ENCODE results near the gene CUEDC1. TPM values are rescaled to one million over a fixed set of nuclear protein-coding genes. Genes with fewer than 3 reads are reported as not detected.

The CUEDC1 gene
- total and polyA plus RNA-seq, 2 of the 13 experiments (the other 11 are each of a cell fraction or from before 2014, with no cell fraction given) = 7.4 to 12.9 TPM

DNA sequence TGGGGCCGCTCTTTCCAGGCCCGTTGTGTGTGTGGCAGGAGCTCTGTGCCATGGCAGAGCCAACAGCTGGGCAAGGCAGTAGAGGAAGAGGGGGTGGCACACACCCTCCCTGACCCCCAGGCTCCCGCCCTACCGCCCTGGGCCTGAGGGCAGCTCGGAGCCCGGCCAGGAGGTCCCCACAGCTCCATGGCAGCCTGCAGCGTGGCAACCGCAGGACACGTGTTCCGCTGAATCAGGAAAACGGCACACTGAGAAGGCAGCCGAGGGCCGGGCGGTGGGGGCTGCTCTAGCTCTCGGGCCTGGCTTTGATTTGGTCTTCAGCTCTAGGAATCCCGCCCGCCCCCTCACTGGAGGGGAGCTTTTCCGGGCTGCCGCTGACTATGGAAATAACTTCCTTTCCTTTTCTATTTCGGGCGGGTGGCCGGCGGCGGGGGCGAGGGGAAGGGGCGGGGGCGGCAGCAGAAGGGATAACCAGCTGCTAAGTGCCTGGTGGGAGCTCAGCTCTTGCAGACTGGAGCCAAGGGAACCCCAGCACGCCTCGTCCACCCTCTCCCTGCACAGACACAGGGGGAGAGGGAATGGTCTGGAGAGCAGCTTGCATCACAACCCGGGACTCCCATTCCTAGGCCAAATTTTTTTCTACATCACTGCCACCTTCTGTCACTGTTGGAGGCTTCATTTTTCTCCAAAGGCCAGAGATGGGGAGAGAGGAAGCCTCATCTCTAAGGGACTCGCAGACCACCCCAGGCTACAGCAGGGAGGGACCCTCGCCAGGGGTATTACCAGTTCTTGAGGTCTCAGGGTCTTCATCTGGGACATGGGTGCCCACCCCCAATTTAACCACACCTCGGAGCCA lies 80.5 kb downstream of the CUEDC1 start (continued):
- TF ChIP-seq, protein P1, sequence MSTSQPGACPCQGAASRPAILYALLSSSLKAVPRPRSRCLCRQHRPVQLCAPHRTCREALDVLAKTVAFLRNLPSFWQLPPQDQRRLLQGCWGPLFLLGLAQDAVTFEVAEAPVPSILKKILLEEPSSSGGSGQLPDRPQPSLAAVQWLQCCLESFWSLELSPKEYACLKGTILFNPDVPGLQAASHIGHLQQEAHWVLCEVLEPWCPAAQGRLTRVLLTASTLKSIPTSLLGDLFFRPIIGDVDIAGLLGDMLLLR (CRISPR knock-in tag; IDR thresholded peaks at IDR 0.05) = no peak
- TF ChIP-seq, protein P2, sequence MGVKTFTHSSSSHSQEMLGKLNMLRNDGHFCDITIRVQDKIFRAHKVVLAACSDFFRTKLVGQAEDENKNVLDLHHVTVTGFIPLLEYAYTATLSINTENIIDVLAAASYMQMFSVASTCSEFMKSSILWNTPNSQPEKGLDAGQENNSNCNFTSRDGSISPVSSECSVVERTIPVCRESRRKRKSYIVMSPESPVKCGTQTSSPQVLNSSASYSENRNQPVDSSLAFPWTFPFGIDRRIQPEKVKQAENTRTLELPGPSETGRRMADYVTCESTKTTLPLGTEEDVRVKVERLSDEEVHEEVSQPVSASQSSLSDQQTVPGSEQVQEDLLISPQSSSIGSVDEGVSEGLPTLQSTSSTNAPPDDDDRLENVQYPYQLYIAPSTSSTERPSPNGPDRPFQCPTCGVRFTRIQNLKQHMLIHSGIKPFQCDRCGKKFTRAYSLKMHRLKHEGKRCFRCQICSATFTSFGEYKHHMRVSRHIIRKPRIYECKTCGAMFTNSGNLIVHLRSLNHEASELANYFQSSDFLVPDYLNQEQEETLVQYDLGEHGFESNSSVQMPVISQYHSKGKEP (CRISPR knock-in tag; IDR thresholded peaks at IDR 0.05) = no peak
- TF ChIP-seq XRCC5 (optimal IDR thresholded peaks at IDR 0.05; ENCODE audit: low read length) (no peak), KDM6A (CRISPR knock-in tag; IDR thresholded peaks at IDR 0.05; ENCODE audit: low read depth) (no peak)

DNA sequence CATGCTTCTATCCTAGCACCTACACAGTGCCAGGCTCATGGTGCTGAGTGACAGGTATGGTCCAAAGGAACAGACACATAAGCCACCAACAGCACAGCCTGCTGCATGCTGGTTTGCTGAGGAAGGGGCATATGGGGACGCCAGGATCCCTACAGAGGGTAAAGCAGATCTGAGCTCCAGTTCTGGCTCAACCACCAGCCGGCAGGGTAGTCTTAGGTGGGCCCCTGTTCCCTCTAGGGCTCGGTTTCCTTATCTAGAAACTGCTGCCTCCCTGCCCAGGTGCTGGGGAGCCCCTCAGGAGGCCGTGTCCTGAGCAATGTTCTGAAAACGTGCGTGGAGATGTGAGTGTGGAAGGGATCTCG lies 81.2 kb downstream of the CUEDC1 start:
- in situ Hi-C loops (cut with HindIII; ENCODE audit: extremely low pct_ligation_motif_present, low pct_unique_long_range_greater_than_20kb) (no loop called here), intact Hi-C loops (cut with micrococcal nuclease; ENCODE audit: unreplicated experiment) (loop anchor here (2.0 kb wide), 1 partner anchor 115 kb away; the partner anchor contains the start of gene VEZF1)
- Histone ChIP-seq H3K79me2 (ENCODE audit: insufficient read depth, low read length) (no peaks in the 10 kb centered on the region), H4K20me1 (ENCODE audit: insufficient read depth, low read length) (no peaks in the 10 kb centered on the region), H3K4me3 (replicated peaks in 1 of 3; ENCODE audit: insufficient read depth in 1 of 3, low read depth in 2 of 3, low read length in 3 of 3) (no peak overlapping the region), H2AFZ (ENCODE audit: low read length) (no peak overlapping the region), H3K9me3 (ENCODE audit: low read length) (no peaks in the 10 kb centered on the region), H3K4me2 (ENCODE audit: low read depth, low read length) (no peak overlapping the region), H3K9ac (ENCODE audit: insufficient read depth, low read depth, low read length) (no peak overlapping the region), H3K27ac (ENCODE audit: extremely low read length, insufficient read depth, low read length) (no peak overlapping the region), H3K27me3 (ENCODE audit: control insufficient read depth in 1 of 2, insufficient read depth in 2 of 2, low read length in 2 of 2) (no peaks in the 10 kb centered on the region), H3K4me1 (ENCODE audit: insufficient read depth, low read length) (peaks cover 68% of the 10 kb centered on the region), H3K36me3 (replicated peaks in 1 of 2; ENCODE audit: control insufficient read depth in 1 of 2, insufficient read depth in 2 of 2, low read length in 2 of 2) (no peaks in the 10 kb centered on the region; a peak in 1 of 5 replicates)
- no peak for FAIRE-seq
- ChIA-PET CTCF (ENCODE audit: low intra/inter-chr PET ratio, low total read pairs) (no interaction called here), POLR2A (interaction anchor here (2.0 to 7.7 kb wide), 4 partner anchors 12 to 133 kb away, joined by 11 to 89 read pairs (median 20); partner anchors contain the start of gene SRSF1)
- BruUV-seq (replicated peaks) = no TSS peak
- WGBS (ENCODE audit: low lambda C conversion rate) = 89% methylated on average over 7 of the region's 7 CpGs
- no peak for ATAC-seq
- DNase-seq (ENCODE audit: low spot score) = no peak
- TF ChIP-seq, protein P3, sequence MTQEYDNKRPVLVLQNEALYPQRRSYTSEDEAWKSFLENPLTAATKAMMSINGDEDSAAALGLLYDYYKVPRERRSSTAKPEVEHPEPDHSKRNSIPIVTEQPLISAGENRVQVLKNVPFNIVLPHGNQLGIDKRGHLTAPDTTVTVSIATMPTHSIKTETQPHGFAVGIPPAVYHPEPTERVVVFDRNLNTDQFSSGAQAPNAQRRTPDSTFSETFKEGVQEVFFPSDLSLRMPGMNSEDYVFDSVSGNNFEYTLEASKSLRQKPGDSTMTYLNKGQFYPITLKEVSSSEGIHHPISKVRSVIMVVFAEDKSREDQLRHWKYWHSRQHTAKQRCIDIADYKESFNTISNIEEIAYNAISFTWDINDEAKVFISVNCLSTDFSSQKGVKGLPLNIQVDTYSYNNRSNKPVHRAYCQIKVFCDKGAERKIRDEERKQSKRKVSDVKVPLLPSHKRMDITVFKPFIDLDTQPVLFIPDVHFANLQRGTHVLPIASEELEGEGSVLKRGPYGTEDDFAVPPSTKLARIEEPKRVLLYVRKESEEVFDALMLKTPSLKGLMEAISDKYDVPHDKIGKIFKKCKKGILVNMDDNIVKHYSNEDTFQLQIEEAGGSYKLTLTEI (CRISPR knock-in tag; conservative IDR thresholded peaks at IDR 0.05) = no peak
- TF ChIP-seq HOXA5 (CRISPR knock-in tag; IDR thresholded peaks at IDR 0.05) (no peak), RELA (CRISPR knock-in tag; IDR thresholded peaks at IDR 0.05) (no peak), CC2D1A (CRISPR knock-in tag; IDR thresholded peaks at IDR 0.05) (no peak), TAF1 (CRISPR knock-in tag; IDR thresholded peaks at IDR 0.05) (no peak), RFXAP (CRISPR knock-in tag; IDR thresholded peaks at IDR 0.05; ENCODE audit: borderline replicate concordance) (no peak), ZNF619 (CRISPR knock-in tag; IDR thresholded peaks at IDR 0.05) (no peak), ARHGAP35 (CRISPR knock-in tag; IDR thresholded peaks at IDR 0.05; ENCODE audit: borderline replicate concordance) (no peak)
- TF ChIP-seq, protein P4, sequence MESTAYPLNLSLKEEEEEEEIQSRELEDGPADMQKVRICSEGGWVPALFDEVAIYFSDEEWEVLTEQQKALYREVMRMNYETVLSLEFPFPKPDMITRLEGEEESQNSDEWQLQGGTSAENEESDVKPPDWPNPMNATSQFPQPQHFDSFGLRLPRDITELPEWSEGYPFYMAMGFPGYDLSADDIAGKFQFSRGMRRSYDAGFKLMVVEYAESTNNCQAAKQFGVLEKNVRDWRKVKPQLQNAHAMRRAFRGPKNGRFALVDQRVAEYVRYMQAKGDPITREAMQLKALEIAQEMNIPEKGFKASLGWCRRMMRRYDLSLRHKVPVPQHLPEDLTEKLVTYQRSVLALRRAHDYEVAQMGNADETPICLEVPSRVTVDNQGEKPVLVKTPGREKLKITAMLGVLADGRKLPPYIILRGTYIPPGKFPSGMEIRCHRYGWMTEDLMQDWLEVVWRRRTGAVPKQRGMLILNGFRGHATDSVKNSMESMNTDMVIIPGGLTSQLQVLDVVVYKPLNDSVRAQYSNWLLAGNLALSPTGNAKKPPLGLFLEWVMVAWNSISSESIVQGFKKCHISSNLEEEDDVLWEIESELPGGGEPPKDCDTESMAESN (CRISPR knock-in tag; conservative IDR thresholded peaks at IDR 0.05) = no peak
- TF ChIP-seq, protein P5, sequence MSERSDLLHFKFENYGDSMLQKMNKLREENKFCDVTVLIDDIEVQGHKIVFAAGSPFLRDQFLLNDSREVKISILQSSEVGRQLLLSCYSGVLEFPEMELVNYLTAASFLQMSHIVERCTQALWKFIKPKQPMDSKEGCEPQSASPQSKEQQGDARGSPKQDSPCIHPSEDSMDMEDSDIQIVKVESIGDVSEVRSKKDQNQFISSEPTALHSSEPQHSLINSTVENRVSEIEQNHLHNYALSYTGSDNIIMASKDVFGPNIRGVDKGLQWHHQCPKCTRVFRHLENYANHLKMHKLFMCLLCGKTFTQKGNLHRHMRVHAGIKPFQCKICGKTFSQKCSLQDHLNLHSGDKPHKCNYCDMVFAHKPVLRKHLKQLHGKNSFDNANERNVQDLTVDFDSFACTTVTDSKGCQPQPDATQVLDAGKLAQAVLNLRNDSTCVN (CRISPR knock-in tag; IDR thresholded peaks at IDR 0.05; ENCODE audit: borderline replicate concordance) = no peak

Measured in HepG2 (cell line).